ENCODE data around the gene LEUTX.
"Not testable (repeated sequence)": the region's sequence is repeated elsewhere in the genome, so short reads cannot be mapped to it uniquely, and the experiment has no call there.

LEUTX gene

DNA sequence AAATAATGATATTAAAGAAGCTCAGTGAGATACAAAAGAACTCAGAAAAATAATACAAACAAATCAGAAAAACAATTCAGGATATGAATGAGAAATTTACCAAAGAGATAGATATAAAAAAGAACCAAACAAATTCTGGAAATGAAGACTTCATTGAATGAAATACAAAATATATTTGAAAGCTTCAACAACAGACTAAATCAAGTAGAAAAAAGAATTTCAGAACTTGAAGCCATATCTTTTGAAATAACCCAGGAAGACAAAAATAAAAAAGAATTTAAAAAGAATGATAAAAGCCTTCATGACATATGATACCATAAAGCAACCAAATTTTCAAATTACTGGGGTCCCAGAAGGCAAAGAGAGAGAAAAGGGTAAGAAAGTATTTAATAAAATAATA lies 9.6 kb downstream of the LEUTX start:
- no peak for DNase-seq

DNA sequence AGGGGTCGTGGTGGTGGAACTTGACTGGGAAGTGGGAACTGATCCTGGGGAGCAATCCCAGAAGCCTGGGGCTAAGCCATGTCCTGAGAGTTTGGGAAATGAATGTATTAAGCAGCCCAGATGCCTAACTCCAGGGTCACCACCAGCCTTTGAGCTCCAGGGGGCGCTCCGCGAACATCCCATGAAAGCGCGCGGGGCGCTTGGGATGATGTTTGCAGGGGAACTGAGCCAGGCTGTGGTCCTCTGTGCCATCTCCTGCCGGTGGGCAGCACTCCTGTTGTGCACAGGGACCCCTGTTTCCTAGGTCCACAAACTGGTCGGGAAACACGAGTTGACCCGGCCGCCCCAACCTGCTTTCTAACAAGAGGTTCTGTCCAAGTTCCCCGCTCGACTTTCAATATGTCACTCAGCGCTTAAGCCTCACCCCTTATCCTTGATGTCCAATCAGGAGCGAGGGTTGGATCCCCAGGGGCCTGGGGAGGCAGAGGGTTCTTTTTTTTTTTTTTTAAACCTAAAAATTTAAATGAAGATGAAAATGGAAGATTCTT lies 14.4 kb downstream of the LEUTX start:
- peak; percentile 62 for DNase-seq

DNA sequence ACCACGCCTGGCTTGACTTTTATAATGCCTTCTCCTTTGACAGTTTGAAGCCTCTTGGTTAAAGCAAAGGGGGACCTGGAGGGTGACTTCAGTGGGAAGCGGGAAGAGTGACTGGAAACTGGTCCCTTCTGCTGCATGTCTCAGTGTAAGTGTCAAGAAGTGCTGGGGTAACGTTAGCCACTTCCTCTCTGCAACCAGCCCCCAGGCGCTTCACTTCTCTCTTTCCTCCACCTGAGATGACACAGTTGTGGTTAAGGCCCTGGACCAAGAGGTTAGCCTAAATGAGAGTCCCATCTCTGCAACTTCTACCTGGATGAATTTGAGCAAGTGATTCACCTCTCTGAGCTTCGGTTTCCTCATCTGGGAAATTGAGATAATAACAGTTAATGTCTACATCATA lies 16.3 kb downstream of the LEUTX start:
- no peak for DNase-seq

DNA sequence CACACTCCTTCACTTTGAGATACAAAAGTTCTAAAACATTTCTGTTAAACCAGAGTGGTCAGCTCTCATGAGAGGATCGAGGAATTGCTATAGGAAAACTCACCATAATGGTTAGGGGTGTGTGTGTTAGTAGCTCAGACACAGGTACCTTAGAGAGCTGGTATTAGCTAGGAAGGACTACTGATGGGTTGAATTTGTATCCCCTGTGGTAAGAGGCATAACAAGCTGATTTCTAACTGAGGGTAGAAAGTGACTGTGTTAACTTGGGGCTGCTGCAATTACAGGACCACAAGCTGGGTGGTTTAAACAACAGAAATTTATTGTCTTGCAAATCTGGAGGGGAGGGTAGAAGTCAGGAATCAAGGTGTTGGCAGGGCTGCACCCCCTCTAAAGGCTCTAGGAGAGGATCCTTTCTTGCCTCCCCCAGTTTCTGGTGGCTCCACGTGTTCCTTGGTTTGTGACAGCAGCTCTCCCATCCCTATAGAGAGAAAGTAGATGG lies 17.4 kb downstream of the LEUTX start:
- DNase-seq: no peak

DNA sequence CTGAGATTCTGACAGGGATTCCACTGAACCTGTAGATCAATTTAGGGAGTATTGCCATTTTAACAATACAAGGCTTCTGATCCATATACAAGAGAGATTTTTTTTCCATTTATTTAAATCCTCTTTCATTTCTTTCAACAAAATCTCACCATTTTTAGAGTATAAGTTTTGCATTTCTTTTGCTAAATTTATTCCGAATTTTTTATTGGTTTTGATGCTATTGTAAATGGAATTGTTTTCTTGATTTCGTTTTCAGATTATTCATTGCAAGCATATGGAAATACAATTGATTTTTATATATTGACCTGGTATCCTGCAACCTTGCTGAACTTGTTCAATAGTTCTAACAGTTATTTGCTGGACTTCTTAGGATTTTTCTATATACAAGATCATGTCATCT lies 18.4 kb downstream of the LEUTX start:
- DNase-seq: no peak

DNA sequence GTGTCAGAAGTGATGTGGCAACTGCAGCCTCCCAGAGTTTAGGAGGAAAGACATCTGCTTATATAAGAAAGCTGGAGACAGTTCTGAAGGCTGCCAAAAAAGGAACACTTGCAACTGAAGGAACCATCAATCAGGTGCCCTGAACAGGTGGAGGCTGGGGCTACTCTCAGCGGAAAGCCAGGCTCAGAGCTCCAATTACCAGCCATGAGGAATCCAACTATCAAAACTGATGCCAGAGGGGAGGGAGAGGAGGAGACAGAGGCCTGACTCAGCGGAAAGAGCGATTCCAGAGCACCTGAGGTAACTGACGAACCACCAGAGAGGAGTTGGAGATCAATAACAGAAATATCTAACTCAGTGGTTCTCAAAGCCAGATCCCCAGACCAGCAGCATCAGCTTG lies 24.3 kb downstream of the LEUTX start:
- no peak for DNase-seq

DNA sequence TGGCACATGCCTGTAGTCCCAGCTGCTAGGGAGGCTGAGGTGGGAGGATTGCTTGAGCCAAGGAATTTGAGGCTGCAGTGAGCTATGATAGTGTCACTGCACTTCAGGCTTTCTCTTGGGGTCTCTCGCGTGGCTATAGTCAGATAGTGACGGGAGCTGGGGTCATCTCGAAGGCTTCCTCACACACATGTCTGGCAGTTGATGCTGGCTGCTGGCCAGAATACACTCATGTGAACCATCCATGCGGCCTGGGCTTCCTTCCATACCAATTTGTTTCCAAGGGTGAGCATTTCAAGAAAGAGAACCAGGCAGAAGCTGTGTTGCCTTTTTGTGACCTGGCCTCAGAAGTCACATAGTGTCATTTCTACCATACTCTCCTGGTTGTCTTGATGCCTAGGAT lies 26.4 kb downstream of the LEUTX start:
- no peak for DNase-seq

DNA sequence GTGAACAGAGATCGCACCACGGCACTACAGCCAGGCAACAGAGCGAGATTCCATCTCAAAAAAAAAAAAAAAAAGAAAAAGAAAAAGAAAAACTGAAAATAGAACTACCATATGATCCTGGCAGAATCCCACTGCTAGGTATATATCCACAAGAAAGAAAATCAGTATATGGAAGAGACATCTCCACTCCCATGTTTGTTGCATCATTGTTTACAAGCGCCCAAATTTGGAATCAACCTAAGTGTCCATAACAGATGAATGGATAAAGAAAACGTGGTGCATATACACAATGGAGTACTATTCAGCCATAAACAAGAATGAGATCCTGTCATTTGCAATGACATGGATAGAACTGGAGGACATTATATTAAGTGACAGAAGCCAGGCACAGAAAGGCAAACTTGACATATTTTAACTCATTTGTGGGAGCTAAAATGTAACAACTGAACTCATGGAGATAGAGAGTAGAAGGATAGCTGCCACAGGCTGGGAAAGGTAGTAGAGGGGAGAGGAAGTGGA lies 29.3 kb downstream of the LEUTX start:
- no peak for DNase-seq

DNA sequence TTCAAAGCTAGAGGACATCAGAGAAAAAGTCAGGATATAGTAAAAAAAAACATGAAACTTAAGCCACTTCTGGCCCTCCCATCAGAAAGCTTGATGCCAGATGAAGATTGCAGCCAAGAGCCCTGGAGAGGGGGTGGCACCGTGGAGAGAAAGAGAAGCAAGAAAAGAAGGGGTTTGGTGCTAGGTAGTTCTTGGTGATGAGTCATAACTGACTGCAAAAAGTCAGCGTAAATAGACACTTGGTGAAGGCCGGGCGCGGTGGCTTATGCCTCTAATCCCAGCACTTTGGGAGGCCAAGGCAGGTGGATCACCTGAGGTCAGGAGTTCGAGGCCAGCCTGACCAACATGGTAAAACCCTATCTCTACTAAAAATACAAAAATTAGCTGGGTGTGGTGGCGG lies 30.0 kb downstream of the LEUTX start:
- not testable (repeated sequence) for DNase-seq

DNA sequence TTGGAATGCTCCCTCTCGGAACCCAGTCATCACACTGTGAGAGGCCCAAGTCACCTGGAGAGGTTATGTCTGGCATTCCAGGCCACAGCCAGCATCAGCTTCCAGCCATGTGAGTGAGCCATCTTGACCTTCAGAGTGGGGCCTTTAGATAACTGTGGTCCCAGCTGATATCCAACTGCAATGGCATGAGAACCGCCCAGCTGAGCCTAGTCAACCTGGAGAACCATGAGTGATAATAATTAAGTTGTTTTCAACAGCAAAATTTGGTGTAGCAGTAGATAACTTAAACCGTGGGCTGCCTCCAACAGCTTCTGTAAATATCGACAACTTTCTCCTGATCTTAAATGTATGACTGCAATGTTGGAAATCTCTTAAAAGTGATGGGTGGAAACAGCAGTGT lies 30.7 kb downstream of the LEUTX start:
- DNase-seq: no peak

DNA sequence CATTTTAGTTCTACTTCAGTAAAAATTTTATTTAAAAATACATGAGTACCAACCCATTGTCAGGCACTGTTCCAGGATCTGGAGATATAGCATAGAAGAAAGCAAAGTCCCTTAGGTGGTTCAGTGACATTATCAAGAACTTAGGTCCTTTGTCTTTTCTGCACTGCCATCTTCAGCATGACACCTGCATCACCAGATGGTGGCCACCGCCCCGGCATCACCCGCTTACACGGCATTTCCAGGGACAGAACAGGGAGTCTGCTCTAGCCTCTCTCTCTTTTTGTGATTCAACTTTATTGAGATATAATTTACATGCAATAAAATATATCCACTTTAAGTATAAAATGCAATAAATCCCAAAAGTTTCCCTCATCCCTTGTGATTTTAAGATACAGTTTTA lies 31.8 kb downstream of the LEUTX start:
- DNase-seq: no peak

DNA sequence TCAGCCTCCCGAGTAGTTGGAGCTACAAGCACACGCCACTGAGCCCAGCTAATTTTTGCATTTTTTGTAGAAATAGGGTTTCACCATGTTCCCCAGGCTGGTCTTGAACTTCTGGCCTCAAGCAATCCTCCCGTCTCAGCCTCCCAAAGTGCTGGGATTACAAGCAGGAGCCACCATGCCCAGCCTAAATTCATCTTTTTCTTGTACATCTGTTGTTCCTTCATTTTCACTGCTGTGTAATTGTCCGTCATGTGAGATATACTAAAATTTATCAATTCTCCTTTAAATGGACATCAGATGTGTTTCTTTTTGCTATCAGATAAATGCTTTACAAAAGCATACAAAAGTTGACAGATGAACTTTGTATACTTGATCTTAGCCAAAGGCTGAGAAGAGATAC lies 32.4 kb downstream of the LEUTX start:
- no peak for DNase-seq

DNA sequence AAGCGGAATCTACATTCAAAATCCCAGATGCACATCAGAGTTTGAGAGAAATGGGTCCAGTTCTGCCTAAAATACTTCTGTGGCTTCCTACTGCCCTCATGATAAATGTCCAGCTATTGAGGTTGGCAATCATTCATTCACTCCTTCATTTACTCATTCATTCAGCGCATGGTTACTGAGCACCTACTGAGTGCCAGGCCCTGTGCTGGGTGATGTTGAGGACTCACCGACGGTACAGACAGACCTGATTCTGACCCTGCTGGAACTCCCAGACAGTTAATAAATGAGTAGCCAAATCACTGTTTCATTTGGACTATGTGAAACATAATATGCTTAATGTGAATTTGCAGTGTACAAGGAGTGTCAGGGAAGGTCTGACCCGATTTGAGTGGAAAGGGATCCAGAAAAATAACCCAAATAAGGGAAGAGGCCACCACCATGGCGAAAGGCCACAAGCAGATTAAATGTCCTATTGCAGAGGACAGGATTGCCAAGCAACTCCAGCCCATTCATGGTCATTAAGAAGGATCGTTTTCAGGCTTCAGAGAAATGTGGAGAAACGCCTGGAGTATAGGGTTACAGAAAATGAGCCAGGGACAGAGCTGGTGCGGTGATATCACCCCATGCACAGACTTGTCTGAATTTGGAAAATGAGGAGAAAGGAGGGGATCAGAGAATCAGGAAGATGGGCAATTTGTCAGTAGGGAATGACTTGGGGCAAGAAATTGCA lies 34.8 kb downstream of the LEUTX start:
- DNase-seq: no peak

DNA sequence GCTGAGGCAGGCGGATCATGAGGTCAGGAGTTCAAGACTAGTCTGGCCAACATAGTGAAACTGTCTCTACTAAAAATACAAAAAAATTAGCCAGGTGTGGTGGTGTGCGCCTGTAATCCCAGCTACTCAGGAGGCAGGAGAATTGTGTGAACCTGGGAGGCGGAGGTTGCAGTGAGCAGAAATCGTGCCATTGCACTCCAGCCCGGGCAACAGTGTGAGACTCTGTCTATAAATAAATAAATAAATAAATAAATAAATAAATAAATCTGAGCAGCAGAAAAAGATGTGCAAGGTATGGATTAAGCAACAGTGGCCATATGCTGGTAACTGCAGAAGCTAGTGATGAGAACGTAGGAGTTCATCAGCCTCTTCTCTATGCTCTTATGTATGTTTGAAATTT lies 35.5 kb downstream of the LEUTX start:
- not testable (repeated sequence) for DNase-seq

DNA sequence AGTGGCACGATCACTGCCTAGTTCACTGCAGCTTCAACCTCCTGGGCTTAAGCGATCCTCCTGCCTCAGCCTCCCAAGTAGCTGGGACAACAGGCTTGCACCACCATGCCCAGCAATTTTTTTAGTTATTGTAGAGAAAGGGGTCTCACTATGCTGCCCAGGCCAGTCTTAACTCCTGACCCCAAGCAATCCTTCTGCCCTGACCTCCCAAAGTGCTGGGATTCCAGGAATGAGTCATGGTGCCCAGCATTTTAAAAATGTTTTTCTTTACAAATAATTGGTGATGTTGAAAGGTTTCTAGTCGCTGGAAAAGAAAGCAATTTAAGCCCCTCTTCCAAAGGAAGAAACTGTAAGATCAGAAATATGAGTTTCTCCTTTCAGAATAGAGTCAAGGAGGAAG lies 35.9 kb downstream of the LEUTX start:
- no peak for DNase-seq

DNA sequence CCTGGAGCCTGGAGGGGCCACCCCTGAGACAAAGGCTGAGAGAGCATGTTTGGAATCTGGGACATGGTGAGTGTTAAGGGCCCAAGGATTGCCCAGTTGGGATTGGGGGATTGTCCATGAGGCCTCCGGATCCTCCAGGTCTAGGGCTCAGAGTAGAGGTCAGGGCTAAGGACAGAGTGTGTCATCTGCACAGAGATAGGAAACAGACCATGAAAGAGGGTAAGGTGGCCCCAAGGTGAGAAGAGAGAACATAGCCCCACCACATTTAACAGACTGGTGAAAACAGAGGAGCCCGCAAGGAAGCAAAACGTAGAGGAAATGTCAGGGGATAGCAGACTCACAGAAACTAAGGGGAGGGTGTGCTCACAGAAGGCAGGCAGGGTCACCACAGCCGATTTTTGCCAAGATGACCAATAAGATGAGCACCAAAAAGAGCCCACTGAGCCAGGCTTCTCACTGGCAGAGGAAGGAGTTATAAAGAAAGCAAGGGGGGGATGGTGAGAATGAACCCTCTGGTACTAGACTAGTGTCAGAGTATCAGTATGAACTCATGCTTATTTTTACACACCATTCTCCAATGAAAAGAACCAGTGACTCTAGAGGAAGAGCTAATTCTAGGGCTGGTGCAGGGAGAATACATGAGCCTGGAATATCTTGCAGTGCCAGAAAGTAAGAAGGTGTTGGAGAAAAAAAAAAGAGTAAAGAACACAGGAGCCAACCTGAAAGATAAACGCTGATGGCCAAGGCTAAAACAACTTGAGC lies 37.8 kb downstream of the LEUTX start:
- DNase-seq: no peak

DNA sequence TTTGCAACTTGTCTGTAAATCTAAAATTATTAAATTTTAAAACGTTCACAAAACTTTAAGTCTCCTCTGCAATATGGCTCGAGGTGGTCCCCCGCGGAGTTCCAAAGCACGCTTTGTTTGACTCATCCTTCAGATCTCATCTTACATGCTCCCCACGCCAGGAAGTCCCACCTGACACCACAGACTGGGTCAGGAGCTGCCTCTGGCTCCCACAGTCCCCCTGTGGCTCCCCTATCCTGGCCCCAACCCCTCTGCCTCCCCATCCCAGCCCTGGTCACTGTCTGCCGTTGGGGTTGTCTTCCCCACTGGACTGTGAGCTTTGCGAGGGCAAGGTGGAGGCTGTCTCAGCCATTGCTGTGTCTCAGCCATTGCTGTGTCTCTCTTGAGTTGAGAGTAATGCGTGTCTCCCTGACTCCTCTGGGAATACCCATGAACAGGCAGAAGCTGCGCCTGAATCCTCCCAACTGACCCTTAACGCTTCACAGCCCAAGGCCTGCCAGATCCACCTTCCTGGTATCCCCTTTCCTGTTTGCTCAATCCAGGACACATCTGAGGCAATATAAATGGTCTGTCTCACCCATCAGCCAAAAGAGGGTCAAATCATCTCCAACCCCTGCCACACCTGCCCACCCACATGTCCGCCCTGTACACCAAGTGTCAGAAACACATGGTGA lies 39.4 kb downstream of the LEUTX start:
- DNase-seq: no peak

DNA sequence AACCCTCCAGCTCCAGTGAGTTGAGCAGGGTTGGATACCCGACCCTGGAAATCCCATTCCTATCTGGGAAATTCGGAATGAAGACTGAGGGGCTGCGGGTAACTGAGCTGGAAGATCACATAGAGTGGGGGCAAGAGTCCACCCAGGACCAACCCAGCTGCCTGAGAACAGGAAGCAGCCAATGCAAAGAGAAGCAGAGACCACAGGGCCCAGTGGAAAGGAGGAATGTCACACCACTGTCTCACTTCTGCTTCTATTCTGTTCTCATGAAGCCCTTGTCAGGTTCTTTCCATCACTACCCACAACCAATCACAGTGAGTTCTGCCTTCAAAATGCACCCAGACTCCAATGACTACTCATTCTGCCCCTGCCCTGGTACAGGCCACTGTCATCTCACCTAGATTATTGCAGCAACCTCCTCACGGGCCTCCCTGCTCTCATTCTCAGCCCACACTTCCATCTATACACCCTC lies 40.0 kb downstream of the LEUTX start:
- no peak for DNase-seq

DNA sequence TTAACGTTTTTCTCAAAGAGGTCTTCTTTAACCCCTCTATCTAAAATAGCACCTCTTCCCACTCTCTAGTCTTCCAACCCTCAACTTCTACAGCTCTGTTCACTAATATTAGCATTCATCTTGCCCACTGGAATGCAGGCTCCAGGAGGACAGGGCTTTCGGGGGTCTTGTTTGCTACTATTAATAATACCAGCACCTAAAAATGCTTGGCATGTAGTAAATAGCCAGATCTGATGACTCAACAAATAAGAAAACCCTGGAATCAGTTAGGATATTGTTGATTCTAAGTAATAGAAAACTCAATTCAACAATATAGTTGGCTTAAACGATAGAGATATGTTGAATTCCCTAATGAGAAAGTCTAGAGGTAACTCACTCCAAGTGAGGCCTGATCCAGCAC lies 41.1 kb downstream of the LEUTX start:
- DNase-seq: no peak

DNA sequence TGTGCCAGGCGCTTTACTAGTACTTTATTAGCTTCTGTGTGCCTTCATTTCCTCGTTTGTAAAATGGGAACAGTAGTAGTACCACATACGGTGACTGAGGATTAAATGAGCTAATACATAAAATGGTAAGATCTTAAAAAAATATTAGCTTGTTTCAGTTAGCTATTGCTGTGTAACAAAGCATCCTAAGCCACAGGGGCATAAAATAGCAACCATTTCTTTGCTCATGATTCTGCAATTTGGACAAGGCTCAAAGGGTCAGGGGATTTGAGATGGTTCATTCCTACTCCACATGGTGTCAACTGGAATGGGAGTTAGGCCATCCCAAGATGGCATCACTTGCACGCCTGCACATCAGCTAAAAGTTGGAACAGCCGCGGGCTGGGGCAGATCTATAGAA lies 42.0 kb downstream of the LEUTX start:
- no peak for DNase-seq

DNA sequence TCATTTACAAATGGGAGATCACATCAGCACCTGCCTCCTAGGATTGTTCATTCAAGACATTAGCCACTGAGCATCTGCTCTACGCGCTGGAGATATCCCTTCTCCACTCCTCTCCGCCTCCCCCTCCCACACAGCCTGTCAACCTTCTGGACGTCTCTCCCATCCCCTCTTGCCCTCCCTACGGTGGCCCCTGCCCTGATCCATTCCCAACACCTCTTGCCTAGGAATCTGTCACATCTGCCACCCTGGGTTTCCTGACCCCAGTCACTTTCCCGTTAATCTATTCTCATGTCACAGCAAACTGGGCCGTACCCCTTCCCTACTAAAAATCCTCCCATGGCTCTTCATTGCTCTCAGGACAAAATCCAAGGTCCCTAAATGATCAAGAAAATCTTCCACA lies 45.0 kb downstream of the LEUTX start:
- DNase-seq: no peak

DNA sequence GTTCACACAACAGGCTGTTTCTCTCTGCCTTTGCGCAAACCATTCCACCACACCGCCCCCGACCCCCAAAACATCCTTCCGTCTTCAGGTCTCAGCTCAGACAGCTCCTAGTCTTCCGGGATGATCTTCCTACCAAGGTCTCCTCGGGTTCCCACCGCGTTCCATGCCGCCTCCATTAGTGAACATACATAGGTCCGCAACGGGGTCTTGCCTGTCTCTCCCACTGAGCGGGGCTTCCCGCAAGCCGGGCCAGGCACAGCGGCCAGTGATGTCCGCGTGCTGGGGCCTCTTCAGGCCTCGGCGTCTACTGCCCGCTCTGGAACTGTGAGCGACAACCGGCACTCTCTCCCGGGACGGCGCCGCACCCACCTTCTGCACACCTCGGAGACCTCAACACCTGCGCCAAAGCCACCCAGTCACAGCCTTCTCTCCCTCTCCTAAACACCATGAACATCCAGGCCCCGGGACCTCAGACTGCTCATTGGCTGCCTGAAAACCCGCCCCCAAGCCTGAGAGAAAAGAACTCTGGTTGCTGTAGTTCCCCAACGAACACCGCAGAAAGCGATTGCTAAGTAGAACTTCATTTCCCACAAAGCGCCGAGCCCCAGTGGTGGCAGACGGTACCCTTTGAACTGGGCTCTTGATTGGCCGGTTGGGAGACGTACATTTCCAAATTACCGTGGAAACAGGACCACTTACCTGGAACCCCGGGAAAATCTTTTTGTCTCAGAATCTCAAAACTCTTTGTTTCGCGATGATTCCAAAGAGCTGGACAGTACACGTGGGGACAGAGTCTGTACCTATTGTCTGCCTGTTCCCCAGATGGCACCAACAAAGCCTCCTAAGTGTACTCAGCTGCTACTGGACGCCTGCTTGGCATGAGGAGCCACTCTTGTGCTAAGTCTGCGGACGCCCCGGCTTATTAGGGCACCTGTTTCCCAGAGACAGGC lies 45.8 kb downstream of the LEUTX start:
- peak; percentile 95 for DNase-seq
